Measurements from ENCODE around the gene CBFA2T2. TPM values are rescaled to one million over a fixed set of nuclear protein-coding genes. Genes with fewer than 3 reads are reported as not detected.

The CBFA2T2 gene
- total RNA-seq, 1 donor from 2014 or later, result 10.7 TPM

DNA sequence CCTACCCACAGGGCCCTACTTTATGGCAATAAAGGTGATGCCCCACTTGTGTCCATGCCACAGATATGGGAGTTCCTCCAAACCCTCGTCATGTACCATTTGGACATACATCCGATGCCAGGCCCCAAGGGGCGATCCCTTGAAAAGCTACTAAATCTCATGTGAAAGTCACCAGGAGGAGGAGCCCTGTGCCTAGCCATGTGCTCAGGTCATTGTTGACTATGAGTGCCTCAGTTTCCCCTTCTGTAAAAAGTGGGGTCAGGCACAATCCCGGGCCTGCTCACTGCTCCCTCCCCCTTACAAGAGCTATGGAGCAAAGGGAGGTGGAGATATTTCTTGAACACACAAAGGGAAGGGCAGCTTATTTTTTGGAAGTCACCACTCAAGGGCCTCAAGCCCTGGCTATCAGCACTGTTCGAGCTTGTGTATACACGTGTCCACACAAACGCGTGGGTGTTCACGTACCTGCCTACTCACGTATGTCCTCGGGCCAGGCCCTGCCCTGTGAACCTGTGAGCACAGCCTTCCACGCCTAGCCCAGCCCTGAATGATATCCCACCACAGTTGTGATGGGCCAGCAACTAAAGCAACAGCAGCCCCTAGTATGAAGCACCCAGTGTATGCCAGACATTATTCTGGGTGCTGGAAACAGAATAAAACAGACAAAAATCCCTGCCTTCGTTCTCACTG, 178.7 kb downstream of the CBFA2T2 start:
- H3K4me1 ChIP-seq, result peaks cover 83% of the 10 kb centered on the region
- H3K4me3 ChIP-seq, result no peak overlapping the region
- peak; percentile 13 for DNase-seq
- intact Hi-C loops (cut with micrococcal nuclease), result no loop called here
- H3K36me3 ChIP-seq, result peaks cover 30% of the 10 kb centered on the region
- no peaks in the 10 kb centered on the region for H3K27me3 ChIP-seq (ENCODE audit: low read depth)
- no peaks in the 10 kb centered on the region for H3K9me3 ChIP-seq (replicated peaks)
- H3K27ac ChIP-seq (replicated peaks), result peak overlapping the region; percentile 89
- TF ChIP-seq, protein P1, sequence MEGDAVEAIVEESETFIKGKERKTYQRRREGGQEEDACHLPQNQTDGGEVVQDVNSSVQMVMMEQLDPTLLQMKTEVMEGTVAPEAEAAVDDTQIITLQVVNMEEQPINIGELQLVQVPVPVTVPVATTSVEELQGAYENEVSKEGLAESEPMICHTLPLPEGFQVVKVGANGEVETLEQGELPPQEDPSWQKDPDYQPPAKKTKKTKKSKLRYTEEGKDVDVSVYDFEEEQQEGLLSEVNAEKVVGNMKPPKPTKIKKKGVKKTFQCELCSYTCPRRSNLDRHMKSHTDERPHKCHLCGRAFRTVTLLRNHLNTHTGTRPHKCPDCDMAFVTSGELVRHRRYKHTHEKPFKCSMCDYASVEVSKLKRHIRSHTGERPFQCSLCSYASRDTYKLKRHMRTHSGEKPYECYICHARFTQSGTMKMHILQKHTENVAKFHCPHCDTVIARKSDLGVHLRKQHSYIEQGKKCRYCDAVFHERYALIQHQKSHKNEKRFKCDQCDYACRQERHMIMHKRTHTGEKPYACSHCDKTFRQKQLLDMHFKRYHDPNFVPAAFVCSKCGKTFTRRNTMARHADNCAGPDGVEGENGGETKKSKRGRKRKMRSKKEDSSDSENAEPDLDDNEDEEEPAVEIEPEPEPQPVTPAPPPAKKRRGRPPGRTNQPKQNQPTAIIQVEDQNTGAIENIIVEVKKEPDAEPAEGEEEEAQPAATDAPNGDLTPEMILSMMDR (IDR thresholded peaks at IDR 0.05; ENCODE audit: borderline replicate concordance), result no peak

DNA sequence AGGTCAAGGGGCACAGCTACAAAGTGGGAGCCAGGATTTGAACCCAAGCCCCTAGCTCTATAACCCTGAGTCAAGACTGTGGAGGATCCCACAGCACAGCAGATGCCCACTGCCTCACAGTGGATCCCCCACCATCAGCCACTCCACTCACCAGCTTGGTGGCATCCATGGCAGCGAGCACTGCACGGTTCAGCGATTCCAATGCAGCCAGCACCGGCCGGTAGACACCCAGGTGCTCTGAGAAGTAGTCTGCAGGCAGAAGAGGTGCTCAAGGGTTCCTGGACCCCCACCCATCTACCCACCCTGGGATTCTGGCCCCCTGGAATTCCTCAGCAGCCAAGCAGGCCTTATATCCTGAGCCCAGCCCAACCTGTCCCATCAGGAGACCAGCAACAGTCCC, 179.3 kb downstream of the CBFA2T2 start:
- Histone ChIP-seq H3K9me3 (replicated peaks) (no peaks in the 10 kb centered on the region), H3K27me3 (ENCODE audit: low read depth) (no peaks in the 10 kb centered on the region), H3K36me3 (peaks cover 30% of the 10 kb centered on the region), H3K4me1 (peaks cover 81% of the 10 kb centered on the region), H3K4me3 (no peak overlapping the region), H3K27ac (replicated peaks) (no peak overlapping the region)
- intact Hi-C loops (cut with micrococcal nuclease), result no loop called here
- DNase-seq, result no peak
- TF ChIP-seq, protein P1 (IDR thresholded peaks at IDR 0.05; ENCODE audit: borderline replicate concordance), result no peak

DNA sequence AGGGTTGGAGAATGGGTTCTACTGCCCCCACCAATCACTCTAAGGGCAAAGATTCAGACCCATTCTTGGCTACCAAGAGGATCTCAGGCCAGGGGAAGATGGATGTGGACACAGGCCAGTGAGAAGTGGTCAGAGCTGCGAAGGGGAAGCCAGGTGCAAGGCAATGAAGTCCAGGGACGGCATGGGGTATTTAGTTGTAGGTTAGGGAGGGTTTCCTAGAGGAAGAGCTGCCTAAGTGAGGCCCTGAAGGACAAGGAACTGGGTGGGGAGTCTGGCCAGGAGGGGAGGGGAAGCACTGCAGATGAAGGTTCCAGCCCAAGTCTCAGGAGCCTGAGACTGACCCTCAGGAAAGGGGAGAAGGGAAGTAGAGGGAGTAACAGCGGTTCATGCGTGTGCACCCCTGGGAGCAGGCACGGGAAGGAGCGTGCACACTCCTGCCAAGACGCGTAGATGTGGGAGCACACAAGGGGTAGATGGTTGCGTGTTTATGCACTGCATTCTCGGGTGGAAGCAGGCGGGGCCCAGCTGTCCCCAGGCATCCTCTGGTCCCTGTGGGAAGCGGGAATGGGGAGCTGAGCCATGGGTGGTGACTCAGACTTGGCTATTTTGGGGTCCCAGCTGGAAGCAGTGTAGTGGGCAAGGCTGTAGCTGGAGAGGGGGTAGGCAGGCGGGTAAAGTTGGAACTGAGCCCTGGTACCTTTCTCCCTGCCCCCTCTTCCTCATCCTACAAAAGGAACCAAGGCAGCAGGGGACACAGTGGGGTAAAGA, 180.2 kb downstream of the CBFA2T2 start:
- Histone ChIP-seq H3K9me3 (replicated peaks) (no peaks in the 10 kb centered on the region), H3K27me3 (ENCODE audit: low read depth) (no peaks in the 10 kb centered on the region), H3K4me3 (no peak overlapping the region), H3K4me1 (peaks cover 81% of the 10 kb centered on the region), H3K36me3 (peaks cover 30% of the 10 kb centered on the region), H3K27ac (replicated peaks) (peak overlapping the region; percentile 8)
- TF ChIP-seq, protein P1 (IDR thresholded peaks at IDR 0.05; ENCODE audit: borderline replicate concordance), result no peak
- intact Hi-C loops (cut with micrococcal nuclease), result no loop called here
- no peak for DNase-seq

DNA sequence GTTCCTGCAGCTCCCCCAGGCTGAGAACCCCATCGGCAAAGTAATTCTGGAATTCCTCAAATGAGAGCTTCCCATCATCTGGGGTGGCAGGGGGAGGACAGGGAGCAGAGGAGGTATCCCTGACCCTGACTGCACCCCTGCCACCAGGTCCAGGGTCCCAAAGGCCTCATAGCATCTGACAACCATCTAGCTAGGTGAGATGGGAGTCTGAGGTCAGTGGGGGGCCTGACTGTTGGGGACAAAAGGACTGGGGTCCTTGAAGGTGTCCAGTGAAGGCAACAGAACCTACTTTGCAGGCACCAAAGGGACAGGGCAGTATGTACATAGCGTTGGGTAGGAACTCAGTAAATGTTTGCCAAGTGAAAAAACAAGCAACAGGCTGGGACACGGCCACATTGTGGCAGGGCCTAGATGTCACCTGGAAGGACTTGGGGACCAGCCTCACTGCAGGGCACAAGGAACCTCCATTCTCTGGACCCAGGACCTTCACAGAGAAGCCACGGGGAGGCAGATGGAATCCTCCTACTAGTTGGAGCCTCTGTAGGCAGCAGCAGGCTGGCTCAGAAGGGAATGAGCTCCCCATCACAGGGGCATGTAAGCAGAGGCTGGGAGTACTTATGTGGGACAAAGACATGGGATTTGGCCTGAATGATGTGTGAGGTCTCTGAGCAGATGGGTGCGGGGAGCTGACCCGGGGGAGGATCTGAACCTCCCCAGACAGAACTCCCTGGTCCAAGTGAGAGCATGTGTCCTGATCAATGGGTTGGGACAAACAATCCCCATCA, 181.0 kb downstream of the CBFA2T2 start:
- Histone ChIP-seq H3K4me1 (peaks cover 89% of the 10 kb centered on the region), H3K27me3 (ENCODE audit: low read depth) (no peaks in the 10 kb centered on the region), H3K36me3 (peaks cover 30% of the 10 kb centered on the region), H3K9me3 (replicated peaks) (no peaks in the 10 kb centered on the region), H3K4me3 (no peak overlapping the region), H3K27ac (replicated peaks) (no peak overlapping the region)
- intact Hi-C loops (cut with micrococcal nuclease), result no loop called here
- TF ChIP-seq, protein P1 (IDR thresholded peaks at IDR 0.05; ENCODE audit: borderline replicate concordance), result no peak
- no peak for DNase-seq

DNA sequence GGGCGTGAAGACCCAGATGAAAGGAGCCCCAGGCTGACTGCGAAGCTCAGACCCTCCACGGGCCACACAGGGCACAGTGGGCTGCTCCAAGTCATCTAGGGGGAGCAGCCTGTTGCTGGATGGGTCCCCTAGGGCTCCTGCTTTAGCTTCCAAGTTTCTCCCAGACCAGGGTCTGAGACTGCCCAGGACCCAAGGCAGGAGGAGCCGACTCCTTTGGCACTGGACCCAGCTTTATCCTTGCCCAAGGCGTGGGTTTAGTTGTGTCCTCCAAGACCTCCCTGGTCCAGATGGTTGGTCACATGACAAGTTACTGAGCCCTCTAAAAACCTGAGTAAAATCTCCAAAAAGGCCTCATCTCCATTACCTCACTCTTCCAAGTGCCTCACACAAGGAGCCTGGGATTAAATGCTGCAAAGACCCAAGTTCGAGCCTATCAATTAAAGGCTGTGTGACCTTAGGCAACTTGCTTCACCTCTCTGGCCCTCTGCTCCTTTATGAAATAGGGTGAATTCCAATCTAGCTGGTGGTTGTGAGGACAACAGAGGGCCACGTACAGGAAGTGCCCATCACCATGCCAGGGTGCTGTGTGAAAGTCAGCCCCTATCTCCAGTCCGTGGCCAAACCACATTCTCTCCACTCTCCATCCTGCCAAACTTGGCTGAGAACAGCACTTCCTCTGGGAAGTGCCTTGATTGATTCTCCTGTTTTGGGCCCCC, 181.8 kb downstream of the CBFA2T2 start:
- Histone ChIP-seq H3K27ac (replicated peaks) (no peak overlapping the region), H3K4me1 (peaks cover 82% of the 10 kb centered on the region), H3K36me3 (peaks cover 30% of the 10 kb centered on the region), H3K27me3 (ENCODE audit: low read depth) (no peaks in the 10 kb centered on the region), H3K4me3 (no peak overlapping the region), H3K9me3 (replicated peaks) (no peaks in the 10 kb centered on the region)
- intact Hi-C loops (cut with micrococcal nuclease), result no loop called here
- TF ChIP-seq, protein P1 (IDR thresholded peaks at IDR 0.05; ENCODE audit: borderline replicate concordance), result no peak
- no peak for DNase-seq
